ENCODE results near the gene ZNF580.

The ZNF580 gene

GRCh38 chr19:55647732-55648584 lies 7.2 kb downstream of the ZNF580 start, which contains the start of gene CCDC106:
CCDC106 (plus strand) TSS chr19:55648212; CDS start chr19:55649047, 835 bp downstream.
- peak; percentile 65 for DNase-seq

GRCh38 chr19:55648585-55649267 lies 7.9 kb downstream of the ZNF580 start:
- DNase-seq, result no peak

GRCh38 chr19:55649268-55650125 lies 8.7 kb downstream of the ZNF580 start:
- DNase-seq, result no peak

GRCh38 chr19:55650126-55650557 lies 9.3 kb downstream of the ZNF580 start:
- DNase-seq, result no peak

- DNase-seq, result no peak
Observed at GRCh38 chr19:55650602-55651230, 9.9 kb downstream of the ZNF580 start.

- no peak for DNase-seq
Observed at GRCh38 chr19:55651236-55651635, 10.4 kb downstream of the ZNF580 start.

GRCh38 chr19:55652311-55653128 lies 11.7 kb downstream of the ZNF580 start:
- DNase-seq, result no peak

- DNase-seq, result peak; percentile 98
Observed at GRCh38 chr19:55653651-55654322, 13.0 kb downstream of the ZNF580 start.

- peak; percentile 98 for DNase-seq
Observed at GRCh38 chr19:55654323-55654867, 13.6 kb downstream of the ZNF580 start.

- DNase-seq, result peak; percentile 98
Observed at GRCh38 chr19:55654868-55655647, 14.3 kb downstream of the ZNF580 start, which contains the start of gene U2AF2. U2AF2 (plus strand) TSS chr19:55655035; CDS start chr19:55655105, 70 bp downstream.

- DNase-seq, result no peak
Observed at GRCh38 chr19:55655648-55656040, 14.8 kb downstream of the ZNF580 start.

- DNase-seq, result no peak
Observed at GRCh38 chr19:55656552-55656951, 15.8 kb downstream of the ZNF580 start.

- DNase-seq, result no peak
Observed at GRCh38 chr19:55656988-55657747, 16.4 kb downstream of the ZNF580 start.

- no peak for DNase-seq
Observed at GRCh38 chr19:55658846-55659459, 18.2 kb downstream of the ZNF580 start.

GRCh38 chr19:55659822-55660221 lies 19.0 kb downstream of the ZNF580 start:
- no peak for DNase-seq

- DNase-seq, result no peak
Observed at GRCh38 chr19:55660404-55660803, 19.6 kb downstream of the ZNF580 start.

- no peak for DNase-seq
Observed at GRCh38 chr19:55660991-55661390, 20.2 kb downstream of the ZNF580 start.

- no peak for DNase-seq
Observed at GRCh38 chr19:55661826-55662225, 21.0 kb downstream of the ZNF580 start.
